Testis (tissue), 2 donors: ENCODE data around the gene ERMP1.

ENCODE experiments used
- POLR2A ChIP-seq: fragments of 450-650 bp; IDR thresholded peaks from one replicate; pipeline ENCODE4 v1.6.1; 2017; ENCODE audit warnings: antibody characterized with exemption, mild to moderate bottlenecking, moderate library complexity
- TF ChIP-seq, protein P1 (sequence below), 3 experiments: fragments of 450-650 bp in 2 of 3; fragments of 200-600 bp in 1 of 3; sonication (generic) in 1 of 3; IDR thresholded peaks; one replicate each; pipeline ENCODE4 v1.5.1; 2016 to 2019; ENCODE audit warnings: antibody characterized with exemption in 3 of 3, mild to moderate bottlenecking in 2 of 3, moderate library complexity in 1 of 3

DNA sequence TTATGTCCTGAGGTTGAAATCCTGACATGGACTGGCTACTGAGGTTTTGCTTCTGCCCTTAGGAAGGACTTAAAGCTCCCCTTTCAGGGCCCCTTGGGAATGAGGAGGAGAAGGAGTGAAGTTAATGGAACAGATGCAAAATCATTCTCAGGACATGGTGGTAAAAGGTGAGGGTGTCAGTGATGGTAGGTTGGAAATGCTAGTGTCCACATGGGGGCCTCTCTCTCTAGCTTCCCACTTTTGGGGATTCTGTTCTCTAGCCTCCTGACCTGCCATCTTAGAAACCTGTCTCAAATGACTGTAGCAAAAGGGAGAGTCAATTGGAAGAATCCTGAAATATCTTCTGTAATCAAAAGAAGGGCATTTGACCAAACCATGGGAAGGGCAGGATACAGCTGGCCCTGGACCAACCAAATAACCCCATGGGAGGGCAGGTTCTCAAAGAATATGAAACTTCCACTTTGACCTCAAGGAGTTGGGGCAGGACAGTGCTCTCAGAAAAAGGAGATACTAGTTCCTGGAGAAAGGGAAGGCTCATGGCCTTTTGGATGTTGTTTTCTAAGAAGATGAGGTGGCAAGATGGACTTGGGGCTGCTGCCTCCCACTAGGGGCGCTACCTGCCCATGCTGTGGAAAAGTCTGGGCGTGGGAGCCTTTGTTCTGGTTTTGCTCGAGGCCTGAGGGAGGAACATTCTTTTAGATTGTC, 36.5 kb upstream of the ERMP1 start:
- no peak for TF ChIP-seq POLR2A
- TF ChIP-seq, protein P1, sequence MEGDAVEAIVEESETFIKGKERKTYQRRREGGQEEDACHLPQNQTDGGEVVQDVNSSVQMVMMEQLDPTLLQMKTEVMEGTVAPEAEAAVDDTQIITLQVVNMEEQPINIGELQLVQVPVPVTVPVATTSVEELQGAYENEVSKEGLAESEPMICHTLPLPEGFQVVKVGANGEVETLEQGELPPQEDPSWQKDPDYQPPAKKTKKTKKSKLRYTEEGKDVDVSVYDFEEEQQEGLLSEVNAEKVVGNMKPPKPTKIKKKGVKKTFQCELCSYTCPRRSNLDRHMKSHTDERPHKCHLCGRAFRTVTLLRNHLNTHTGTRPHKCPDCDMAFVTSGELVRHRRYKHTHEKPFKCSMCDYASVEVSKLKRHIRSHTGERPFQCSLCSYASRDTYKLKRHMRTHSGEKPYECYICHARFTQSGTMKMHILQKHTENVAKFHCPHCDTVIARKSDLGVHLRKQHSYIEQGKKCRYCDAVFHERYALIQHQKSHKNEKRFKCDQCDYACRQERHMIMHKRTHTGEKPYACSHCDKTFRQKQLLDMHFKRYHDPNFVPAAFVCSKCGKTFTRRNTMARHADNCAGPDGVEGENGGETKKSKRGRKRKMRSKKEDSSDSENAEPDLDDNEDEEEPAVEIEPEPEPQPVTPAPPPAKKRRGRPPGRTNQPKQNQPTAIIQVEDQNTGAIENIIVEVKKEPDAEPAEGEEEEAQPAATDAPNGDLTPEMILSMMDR (IDR thresholded peaks at IDR 0.05), result no peak
